ENCODE measurements around the gene MTUS2.

Gene MTUS2

GRCh38 chr13:29428310-29429181 is 608.4 kb downstream of the MTUS2 start:
- peak; percentile 47 for DNase-seq

GRCh38 chr13:29429286-29429900 is 609.3 kb downstream of the MTUS2 start:
- peak; percentile 75 for DNase-seq

DNA sequence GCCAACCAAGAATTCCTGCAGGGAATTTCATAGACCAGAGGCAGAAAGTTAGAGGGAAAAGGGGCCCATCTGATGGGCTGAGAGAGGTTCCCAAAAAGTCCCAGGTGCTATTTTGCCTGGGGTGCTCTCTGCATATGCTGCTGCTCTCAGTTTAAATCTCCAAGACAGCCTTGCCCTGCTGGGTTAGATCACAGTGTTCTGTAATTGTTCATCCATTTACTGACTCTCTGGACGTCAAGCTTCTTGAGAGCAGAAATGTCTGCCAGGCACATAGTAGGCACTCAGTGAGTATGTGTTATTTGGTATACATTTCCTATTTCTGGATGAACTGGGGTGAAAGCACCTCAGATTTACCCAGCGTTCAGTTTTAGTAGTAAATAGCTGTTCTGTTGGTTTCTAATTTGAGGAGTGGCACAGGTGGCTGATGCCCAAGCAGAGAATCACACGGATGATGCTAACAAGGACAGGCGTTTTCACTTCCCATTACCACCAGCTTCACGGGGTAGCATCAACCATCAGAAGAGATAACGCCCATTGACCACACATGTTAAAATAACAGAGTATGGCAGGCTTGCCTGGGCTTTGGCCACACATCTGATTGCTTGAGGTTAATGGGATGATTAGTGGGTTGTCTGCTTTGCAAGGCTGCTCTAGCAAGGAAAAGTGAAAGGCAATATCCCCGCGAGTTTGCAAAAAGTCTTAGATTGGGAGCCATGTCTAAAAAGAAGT is 614.2 kb downstream of the MTUS2 start:
- DNase-seq: no peak

DNA sequence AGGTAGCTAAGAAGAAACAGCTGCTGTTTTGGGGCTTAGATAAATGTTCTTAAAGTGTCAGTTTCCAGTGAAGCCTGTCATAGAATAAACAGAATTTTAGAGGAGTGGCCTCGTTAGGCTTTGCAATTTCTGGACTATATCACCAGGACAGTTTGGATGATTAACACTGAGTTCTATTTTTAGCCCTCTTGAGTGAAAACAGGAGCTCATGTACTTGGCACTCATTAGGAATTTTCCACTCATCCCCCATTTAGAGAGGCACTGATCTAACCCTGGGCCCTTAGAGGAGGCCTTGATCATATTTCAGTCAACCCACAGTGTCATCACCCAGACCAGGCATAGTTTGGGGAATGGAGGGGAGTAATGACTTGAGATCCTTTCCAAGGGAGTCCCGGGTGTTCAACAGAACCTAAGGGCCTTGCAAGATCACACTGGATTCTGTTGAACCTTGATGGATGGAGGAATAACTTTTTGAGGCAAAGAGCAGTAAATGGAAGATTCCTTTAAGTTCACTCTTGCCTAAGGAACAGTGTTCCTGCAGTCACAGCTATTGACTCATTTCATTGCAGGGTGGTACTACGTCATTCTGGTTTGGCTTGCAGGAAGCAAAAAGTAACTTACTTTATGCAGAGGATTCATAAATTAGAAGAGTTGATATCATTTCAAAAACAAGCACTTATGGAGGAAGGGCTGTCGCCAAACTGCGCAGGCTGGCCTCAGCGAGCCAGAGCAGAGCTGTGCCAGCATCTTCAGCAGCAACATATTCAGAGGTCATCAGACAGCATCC is 615.2 kb downstream of the MTUS2 start:
- DNase-seq: peak; percentile 99

DNA sequence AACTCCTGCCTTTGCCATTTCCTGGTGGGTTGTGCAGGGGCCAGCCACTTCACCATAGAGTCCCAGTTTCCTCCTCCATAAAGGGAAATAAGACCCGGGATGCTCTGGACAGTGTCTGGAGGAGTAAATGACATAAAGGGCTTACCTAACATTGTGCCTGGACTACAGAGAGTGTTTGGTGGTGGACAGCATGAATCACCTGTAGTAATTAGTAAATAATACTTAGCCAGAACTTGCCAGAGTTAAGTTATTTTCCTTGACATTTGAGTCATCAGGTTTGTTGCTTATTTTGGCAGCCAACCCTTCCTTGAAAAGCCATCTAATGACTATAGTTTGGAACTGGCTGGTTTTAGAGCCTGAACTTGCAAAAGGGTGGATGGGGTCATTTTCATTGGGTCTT is 616.2 kb downstream of the MTUS2 start:
- peak; percentile 91 for DNase-seq

DNA sequence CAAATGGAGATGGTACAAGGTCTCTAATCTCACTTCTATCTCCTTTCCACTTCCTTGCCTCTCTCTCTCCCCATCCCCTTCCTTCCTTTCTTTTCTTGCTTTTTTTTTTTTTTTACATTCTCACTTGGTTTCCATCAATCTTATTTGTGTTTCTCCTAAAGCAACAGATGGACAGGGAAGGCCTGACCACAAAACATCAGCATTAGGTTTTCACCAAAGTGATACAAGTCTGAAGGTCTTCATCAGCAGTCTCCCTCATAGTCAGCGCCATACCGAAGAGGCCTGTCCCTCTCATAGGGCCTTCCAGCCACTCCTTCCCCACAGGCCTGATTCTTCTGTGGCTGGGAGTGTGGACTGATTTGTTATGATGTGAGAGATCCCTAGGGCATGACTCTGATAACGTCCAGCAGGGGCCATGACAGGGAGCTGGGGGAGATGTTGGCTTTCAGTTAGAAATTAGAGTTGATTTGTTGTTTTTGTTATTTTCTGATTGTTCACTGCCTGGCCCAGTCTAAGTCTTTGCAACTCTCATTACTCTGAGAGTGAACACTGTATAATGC is 616.7 kb downstream of the MTUS2 start:
- DNase-seq: peak; percentile 53

DNA sequence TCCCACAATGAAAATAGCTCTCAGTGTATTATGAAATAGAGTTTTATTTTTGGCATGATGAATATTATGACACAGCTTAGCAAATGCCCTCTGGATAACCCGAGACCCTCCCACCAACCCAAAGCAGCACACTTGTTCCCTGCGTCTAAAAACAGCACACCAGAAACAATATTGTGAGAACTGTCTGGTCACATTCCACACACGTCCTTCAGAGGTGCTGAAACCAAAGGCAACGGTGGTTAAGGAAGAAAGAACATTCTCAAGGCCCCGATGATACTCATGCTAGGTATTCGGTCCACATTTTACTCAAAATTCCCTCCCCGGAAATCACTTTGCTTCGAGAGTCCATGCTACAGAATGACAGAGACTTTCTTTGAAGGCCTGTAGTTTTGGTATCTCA is 618.6 kb downstream of the MTUS2 start:
- DNase-seq: peak; percentile 64

DNA sequence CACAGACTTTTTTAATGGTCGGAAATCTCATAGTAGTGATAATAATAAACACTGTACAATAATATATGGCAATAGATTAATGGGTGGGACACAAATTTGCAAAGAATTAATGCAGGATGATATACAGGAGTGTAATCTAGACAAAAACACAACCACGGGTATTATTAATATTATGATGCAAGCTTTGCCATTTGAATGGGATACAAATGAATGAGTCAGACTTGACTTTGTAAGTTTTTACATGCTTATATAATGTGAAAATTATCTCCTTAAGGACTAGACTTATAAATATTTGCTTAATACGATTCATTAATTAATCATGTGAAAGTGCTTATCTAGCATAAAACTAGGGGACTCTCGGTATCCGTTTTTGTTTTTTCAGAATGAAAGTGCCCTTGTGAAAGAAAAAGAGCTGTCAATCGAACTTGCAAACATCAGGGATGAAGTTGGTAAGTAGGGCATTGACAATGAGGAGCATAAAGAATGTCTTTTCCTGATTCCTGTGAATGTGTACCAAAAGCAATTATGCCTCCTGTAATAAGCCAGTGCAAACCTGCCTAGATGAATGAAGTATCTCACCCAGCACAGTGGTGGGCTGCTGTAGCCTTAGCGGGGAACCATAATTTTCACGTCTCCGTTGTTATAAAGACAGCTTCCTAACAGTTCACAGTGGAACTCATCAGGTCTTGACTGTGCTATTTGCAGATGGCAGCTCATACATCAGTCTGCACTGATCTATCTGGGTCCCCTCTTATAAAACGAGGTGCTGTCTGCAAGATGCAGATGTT is 619.7 kb downstream of the MTUS2 start:
- DNase-seq: no peak

DNA sequence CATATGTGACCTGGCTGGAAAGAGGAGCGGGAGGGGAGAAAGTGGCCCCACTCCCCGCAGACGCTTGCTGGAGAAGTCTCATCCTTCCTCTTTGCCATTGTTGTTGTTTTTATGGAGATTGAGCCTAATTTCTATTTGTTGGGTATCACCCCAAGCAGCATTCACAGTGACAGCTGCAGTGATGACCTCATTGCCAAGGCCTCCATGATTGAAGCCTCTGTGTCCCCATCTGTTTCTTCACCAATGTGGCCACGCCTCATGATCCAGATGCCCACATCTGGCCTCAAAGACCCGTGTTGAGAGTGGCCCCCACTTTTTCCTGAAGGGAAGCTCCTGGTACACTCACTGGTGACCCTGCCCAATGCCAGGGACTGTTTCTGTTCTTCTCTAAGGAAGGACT is 621.2 kb downstream of the MTUS2 start:
- no peak for DNase-seq

DNA sequence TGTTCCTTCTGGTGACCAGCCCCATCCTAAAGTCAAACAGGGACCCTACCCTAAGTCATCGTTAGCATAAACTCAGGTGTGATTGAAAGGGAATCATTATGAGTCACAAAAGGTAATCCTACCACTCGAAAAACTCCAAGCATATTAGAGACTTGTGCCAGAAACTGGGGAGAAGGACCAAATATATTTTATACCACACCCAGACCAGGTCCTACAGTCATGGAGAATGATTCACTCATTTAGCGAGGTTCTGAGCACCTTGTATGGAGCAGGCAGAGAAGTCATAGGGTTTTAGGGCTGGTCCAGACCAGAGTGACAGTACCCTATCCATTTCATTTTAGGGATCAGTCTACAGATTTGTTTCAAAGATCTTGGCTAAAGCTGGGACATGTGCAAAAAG is 625.9 kb downstream of the MTUS2 start:
- no peak for DNase-seq

- DNase-seq: no peak
Measured at GRCh38 chr13:29448174-29448573, 628.0 kb downstream of the MTUS2 start.

- DNase-seq: no peak
Measured at GRCh38 chr13:29449726-29450125, 629.6 kb downstream of the MTUS2 start.

GRCh38 chr13:29451976-29452375 is 631.8 kb downstream of the MTUS2 start:
- DNase-seq: no peak

GRCh38 chr13:29452773-29453616 is 632.9 kb downstream of the MTUS2 start:
- DNase-seq: peak; percentile 52

GRCh38 chr13:29453617-29454011 is 633.5 kb downstream of the MTUS2 start:
- DNase-seq: peak; percentile 27

GRCh38 chr13:29454931-29455481 is 634.9 kb downstream of the MTUS2 start:
- peak; percentile 22 for DNase-seq

GRCh38 chr13:29456419-29456818 is 636.3 kb downstream of the MTUS2 start:
- no peak for DNase-seq

DNA sequence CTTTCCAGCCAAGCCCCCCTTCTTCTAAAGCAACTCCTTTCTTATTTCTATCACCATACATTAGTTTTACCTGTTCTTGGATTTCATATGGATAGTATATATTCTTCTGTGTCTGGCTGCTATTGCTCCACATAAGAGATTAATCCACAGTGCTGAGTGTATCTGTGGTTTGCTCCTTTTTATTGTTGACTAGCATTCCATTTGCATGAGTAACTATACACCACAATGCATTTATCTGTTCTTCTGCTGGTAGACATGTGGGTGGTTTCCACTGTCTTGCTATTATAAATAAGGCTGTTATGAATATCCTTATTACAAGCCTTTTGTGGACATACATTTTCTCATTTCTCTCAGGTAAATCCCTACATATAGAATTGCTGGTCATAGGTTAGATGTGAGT is 637.2 kb downstream of the MTUS2 start:
- peak; percentile 92 for DNase-seq

- no peak for DNase-seq
Measured at GRCh38 chr13:29458419-29458818, 638.3 kb downstream of the MTUS2 start.

GRCh38 chr13:29459813-29460355 is 639.7 kb downstream of the MTUS2 start:
- DNase-seq: peak; percentile 46
